Measurements from ENCODE around the gene IMMP2L. TPM values are rescaled to one million over a fixed set of nuclear protein-coding genes. Genes with fewer than 3 reads are reported as not detected.
A peak's percentile ranks its signal among the peaks of the same experiment; 100 is the strongest.

IMMP2L gene
- total RNA-seq, 1 donor from 2014 or later = 31.9 TPM

DNA sequence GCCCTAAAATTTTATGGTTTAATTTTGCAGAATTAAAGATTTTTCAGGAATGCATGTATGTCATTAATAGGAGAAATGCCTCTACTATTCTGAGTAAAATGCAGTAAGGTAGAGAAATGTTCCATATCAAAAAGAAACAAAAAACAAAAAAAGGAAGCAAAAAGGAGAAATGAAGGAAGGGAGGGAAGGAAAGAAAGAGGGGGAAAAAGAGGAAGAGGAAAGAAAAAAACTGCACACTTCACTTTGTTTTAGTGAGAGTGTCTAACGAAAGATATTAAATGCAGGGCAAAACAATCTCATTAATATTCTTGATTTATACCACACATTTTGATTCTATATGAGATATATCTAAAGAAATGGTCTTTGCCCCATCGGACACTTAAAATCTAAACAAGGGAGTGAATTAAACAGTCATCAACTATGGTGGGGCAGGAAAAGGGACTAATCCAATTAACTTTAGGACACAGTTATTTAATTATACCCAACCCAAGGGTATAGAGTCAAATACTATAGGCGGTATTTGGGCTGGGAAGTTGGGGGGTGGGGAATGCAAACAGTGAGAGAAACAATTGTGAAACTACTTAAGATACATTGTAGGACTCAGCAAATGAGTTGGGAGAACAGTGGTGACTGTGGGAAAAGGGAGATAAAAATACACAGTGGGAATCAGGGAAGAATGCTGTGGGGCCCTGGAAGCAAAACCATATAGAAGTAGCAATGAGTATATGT, 27.0 kb downstream of the IMMP2L start:
- Mint-ChIP-seq H3K27me3 (no peaks in the 10 kb centered on the region), H3K4me3 (no peak overlapping the region), H3K27ac (no peak overlapping the region), H3K9me3 (no peaks in the 10 kb centered on the region), H3K36me3 (ENCODE audit: low read depth) (no peaks in the 10 kb centered on the region), H3K4me1 (peaks cover 25% of the 10 kb centered on the region)
- POLR2A ChIA-PET = no interaction called here
- CTCF ChIA-PET = no interaction called here
- TF ChIP-seq, protein P1, sequence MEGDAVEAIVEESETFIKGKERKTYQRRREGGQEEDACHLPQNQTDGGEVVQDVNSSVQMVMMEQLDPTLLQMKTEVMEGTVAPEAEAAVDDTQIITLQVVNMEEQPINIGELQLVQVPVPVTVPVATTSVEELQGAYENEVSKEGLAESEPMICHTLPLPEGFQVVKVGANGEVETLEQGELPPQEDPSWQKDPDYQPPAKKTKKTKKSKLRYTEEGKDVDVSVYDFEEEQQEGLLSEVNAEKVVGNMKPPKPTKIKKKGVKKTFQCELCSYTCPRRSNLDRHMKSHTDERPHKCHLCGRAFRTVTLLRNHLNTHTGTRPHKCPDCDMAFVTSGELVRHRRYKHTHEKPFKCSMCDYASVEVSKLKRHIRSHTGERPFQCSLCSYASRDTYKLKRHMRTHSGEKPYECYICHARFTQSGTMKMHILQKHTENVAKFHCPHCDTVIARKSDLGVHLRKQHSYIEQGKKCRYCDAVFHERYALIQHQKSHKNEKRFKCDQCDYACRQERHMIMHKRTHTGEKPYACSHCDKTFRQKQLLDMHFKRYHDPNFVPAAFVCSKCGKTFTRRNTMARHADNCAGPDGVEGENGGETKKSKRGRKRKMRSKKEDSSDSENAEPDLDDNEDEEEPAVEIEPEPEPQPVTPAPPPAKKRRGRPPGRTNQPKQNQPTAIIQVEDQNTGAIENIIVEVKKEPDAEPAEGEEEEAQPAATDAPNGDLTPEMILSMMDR (IDR thresholded peaks at IDR 0.05) = no peak
- intact Hi-C loops (cut with micrococcal nuclease) = no loop called here
- no peak for DNase-seq
- no peak for ATAC-seq (ENCODE audit: low read depth)

DNA sequence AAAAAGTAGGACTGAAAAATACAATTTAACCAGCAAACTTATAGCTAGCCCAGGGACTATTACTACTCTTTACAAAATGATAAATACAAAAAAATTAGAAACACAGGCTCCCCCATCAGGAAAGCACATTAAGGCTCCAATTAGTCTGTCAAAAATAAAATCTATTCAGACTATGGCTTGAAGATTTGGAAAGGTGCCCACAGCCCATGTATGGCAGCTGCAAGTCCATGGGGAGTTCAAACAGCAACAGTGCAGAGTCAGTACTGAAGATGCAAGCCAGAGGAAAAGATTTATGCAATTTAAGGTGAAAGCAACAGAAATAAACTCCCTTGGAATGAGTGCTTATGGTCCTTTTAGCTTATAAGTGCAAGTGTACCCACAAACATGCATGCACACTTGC, 29.7 kb downstream of the IMMP2L start:
- Mint-ChIP-seq H3K4me3 (no peak overlapping the region), H3K36me3 (ENCODE audit: low read depth) (no peaks in the 10 kb centered on the region), H3K9me3 (no peaks in the 10 kb centered on the region), H3K27me3 (no peaks in the 10 kb centered on the region), H3K4me1 (peaks cover 43% of the 10 kb centered on the region), H3K27ac (no peak overlapping the region)
- ATAC-seq (ENCODE audit: low read depth) (no peak), DNase-seq (no peak)
- POLR2A ChIA-PET = no interaction called here
- TF ChIP-seq, protein P1 (IDR thresholded peaks at IDR 0.05) = no peak
- intact Hi-C loops (cut with micrococcal nuclease) = no loop called here
- CTCF ChIA-PET = no interaction called here

DNA sequence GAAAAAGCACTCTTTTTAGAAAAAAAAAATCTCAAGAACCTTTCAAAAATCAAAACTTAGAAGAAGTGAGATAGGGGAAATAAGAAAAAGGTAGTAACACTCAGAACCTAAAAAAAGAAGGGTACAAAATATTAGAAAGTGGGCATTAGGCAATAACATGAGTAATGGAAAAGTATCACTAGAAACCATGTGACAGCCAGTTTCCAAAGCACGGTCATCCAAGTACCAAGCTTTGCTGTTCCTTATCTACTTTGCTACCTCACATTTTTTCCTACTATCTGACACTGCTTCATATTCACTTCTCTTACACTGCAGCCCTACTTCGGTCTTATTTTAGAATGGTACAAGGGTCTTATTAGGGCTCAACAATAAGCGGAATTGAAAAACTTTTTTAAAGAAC, 30.3 kb downstream of the IMMP2L start:
- Mint-ChIP-seq H3K9me3 (no peaks in the 10 kb centered on the region), H3K4me3 (no peak overlapping the region), H3K27me3 (no peaks in the 10 kb centered on the region), H3K4me1 (peaks cover 50% of the 10 kb centered on the region), H3K27ac (peak overlapping the region; percentile 41), H3K36me3 (ENCODE audit: low read depth) (no peaks in the 10 kb centered on the region)
- DNase-seq = no peak
- intact Hi-C loops (cut with micrococcal nuclease) = no loop called here
- ChIA-PET CTCF (no interaction called here), POLR2A (no interaction called here)
- ATAC-seq (ENCODE audit: low read depth) = no peak
- TF ChIP-seq, protein P1 (IDR thresholded peaks at IDR 0.05) = no peak

DNA sequence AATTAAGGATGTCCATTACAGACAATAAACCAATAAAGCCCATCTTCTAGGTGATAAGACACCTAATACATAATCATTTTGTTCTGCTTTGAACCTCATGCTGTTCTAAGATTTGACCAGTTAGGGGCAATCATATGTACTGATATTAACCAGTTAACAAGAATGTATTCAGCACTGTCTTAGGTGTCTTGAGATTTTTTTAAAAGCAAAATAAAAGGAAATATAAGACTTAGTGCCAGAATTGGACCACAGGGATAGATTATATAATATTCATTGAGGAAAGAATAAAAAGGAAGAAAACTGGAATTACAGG, 32.0 kb downstream of the IMMP2L start:
- POLR2A ChIA-PET = no interaction called here
- Mint-ChIP-seq H3K36me3 (ENCODE audit: low read depth) (no peaks in the 10 kb centered on the region), H3K4me1 (peaks cover 51% of the 10 kb centered on the region), H3K27me3 (no peaks in the 10 kb centered on the region), H3K27ac (no peak overlapping the region), H3K4me3 (no peak overlapping the region), H3K9me3 (no peaks in the 10 kb centered on the region)
- CTCF ChIA-PET = no interaction called here
- DNase-seq (no peak), ATAC-seq (ENCODE audit: low read depth) (no peak)
- intact Hi-C loops (cut with micrococcal nuclease) = no loop called here
- TF ChIP-seq, protein P1 (IDR thresholded peaks at IDR 0.05) = no peak

DNA sequence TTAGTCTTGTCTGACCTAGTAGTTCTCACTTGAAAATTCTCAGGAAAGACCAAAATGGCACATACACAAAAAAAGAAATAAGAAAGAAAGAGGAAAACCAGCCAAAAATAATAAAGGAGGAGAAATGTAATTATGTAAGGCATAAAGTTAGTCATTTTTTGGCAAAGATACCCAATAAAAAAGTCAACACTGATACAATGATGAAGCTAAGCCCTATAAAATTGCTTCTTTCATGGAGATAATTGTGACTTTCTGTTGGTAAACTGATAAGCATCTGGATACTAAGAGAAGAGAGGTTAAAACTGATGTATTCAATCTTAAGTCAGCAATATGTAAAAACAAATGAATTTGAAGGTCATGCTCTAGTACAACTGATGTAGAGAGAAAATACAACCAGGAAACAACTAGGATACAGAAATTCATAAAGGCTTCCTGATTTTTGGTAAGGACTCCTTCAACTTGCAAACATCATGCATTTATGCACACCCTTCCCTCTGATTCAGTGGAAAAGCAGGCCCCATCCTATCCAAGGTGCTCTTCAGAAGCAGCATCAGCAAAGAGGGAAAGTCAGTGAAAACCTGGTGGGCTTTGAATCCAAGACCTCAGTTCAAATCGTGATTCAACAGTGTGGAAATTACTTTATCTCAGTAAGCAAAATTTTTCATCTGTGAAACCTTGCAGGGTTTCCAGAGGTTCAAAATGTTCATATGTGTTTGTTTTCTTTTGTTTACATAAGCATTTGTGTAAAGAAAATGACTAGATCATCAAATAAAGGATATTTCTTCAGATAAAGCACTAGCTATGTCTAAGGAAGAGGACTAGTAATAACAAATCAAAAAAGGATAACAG, 32.6 kb downstream of the IMMP2L start:
- Mint-ChIP-seq H3K36me3 (ENCODE audit: low read depth) (no peaks in the 10 kb centered on the region), H3K27ac (no peak overlapping the region), H3K4me3 (no peak overlapping the region), H3K9me3 (no peaks in the 10 kb centered on the region), H3K4me1 (peaks cover 45% of the 10 kb centered on the region), H3K27me3 (no peaks in the 10 kb centered on the region)
- ChIA-PET CTCF (no interaction called here), POLR2A (interaction anchor here (1.8 kb wide), 1 partner anchor 31 kb away, joined by 7 read pairs; no protein-coding TSS in a partner anchor)
- TF ChIP-seq, protein P1 (IDR thresholded peaks at IDR 0.05) = no peak
- DNase-seq (no peak), ATAC-seq (ENCODE audit: low read depth) (no peak)
- intact Hi-C loops (cut with micrococcal nuclease) = no loop called here
